ENCODE measurements around the gene EIPR1. TPM values are rescaled to one million over a fixed set of nuclear protein-coding genes. Genes with fewer than 3 reads are reported as not detected.
"Not testable (repeated sequence)": the region's sequence is repeated elsewhere in the genome, so short reads cannot be mapped to it uniquely, and the experiment has no call there.

The EIPR1 gene
- polyA plus RNA-seq, 1 experiment, result 49.2 TPM

- Histone ChIP-seq H3K36me3 (ENCODE audit: control insufficient read depth, insufficient read depth, low read length) (no peaks in the 10 kb centered on the region), H3K4me3 (ENCODE audit: low read depth, low read length) (no peak overlapping the region), H3K27me3 (ENCODE audit: control insufficient read depth, insufficient read depth, low read length) (no peaks in the 10 kb centered on the region)
- POLR2A ChIA-PET, result no interaction called here
- TF ChIP-seq, protein P1, sequence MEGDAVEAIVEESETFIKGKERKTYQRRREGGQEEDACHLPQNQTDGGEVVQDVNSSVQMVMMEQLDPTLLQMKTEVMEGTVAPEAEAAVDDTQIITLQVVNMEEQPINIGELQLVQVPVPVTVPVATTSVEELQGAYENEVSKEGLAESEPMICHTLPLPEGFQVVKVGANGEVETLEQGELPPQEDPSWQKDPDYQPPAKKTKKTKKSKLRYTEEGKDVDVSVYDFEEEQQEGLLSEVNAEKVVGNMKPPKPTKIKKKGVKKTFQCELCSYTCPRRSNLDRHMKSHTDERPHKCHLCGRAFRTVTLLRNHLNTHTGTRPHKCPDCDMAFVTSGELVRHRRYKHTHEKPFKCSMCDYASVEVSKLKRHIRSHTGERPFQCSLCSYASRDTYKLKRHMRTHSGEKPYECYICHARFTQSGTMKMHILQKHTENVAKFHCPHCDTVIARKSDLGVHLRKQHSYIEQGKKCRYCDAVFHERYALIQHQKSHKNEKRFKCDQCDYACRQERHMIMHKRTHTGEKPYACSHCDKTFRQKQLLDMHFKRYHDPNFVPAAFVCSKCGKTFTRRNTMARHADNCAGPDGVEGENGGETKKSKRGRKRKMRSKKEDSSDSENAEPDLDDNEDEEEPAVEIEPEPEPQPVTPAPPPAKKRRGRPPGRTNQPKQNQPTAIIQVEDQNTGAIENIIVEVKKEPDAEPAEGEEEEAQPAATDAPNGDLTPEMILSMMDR (IDR thresholded peaks at IDR 0.05; ENCODE audit: insufficient read depth, low read depth, low read length), result no peak
- DNase-seq (ENCODE audit: low read depth), result no peak
- CTCF ChIA-PET, result interaction anchor here (0.7 kb wide), 1 partner anchor 112 kb away, joined by 3 read pairs; no protein-coding TSS in a partner anchor
Measured at GRCh38 chr2:3361518-3362389, 15.9 kb downstream of the EIPR1 start.

DNA sequence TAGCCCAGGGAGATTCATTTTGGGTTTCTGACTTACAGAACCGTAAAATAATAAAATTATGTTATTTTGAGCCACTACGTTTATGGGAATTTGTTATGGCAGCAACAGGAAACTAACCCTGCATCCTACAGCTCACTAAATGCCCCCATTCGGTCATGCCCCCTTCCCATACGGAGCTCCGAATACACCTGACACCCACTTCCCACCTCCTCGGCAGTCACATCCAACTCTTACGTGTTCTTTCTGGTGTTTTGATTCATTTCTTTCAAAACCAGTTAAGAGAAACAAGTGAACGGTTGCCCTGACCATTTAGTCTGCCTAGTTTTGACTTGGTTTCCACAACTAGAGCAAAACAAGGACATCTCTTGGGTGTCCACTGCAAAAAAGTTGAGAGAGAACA is 19.7 kb downstream of the EIPR1 start:
- TF ChIP-seq, protein P1 (IDR thresholded peaks at IDR 0.05; ENCODE audit: insufficient read depth, low read depth, low read length), result no peak
- CTCF ChIA-PET, result interaction anchor here (0.9 kb wide), 1 partner anchor 10 kb away, joined by 4 read pairs; no protein-coding TSS in a partner anchor
- no peak for DNase-seq (ENCODE audit: low read depth)
- Histone ChIP-seq H3K27me3 (ENCODE audit: control insufficient read depth, insufficient read depth, low read length) (no peaks in the 10 kb centered on the region), H3K36me3 (ENCODE audit: control insufficient read depth, insufficient read depth, low read length) (peaks cover 3% of the 10 kb centered on the region), H3K4me3 (ENCODE audit: low read depth, low read length) (no peak overlapping the region)
- POLR2A ChIA-PET, result no interaction called here

DNA sequence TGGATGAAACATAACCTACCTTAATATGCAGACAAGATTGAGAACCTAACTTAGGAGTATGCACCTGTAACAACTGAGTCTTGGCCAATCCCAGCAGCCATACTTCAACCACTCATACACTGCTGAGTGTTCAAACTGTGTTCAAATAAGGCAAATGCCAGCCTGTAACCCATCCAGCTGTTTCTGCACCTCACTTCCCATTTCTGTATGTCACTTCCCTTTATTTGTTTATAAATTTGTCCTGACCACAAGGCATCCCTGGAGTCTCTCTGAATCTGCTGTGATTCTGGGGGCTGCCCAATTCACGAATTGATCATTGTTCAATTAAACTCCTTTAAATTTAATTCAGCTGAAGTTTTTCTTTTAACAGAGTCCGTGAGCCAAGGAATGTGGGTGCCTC is 20.2 kb downstream of the EIPR1 start:
- CTCF ChIA-PET, result interaction anchor here (0.9 kb wide), 1 partner anchor 10 kb away, joined by 4 read pairs; no protein-coding TSS in a partner anchor
- DNase-seq (ENCODE audit: low read depth); POLR2A ChIA-PET; H3K27me3 ChIP-seq (ENCODE audit: control insufficient read depth, insufficient read depth, low read length); H3K4me3 ChIP-seq (ENCODE audit: low read depth, low read length); H3K36me3 ChIP-seq (ENCODE audit: control insufficient read depth, insufficient read depth, low read length): not testable (repeated sequence)

GRCh38 chr2:3356799-3357198 is 20.8 kb downstream of the EIPR1 start:
- H3K36me3 ChIP-seq (ENCODE audit: control insufficient read depth, insufficient read depth, low read length), result peaks cover 3% of the 10 kb centered on the region
- DNase-seq (ENCODE audit: low read depth), result no peak
- ChIA-PET CTCF (interaction anchor here (0.9 to 1.0 kb wide), 2 partner anchors 9 kb away, joined by 3 to 4 read pairs; no protein-coding TSS in a partner anchor), POLR2A (no interaction called here)
- no peaks in the 10 kb centered on the region for H3K27me3 ChIP-seq (ENCODE audit: control insufficient read depth, insufficient read depth, low read length)
- no peak overlapping the region for H3K4me3 ChIP-seq (ENCODE audit: low read depth, low read length)
- TF ChIP-seq, protein P1 (IDR thresholded peaks at IDR 0.05; ENCODE audit: insufficient read depth, low read depth, low read length), result no peak

DNA sequence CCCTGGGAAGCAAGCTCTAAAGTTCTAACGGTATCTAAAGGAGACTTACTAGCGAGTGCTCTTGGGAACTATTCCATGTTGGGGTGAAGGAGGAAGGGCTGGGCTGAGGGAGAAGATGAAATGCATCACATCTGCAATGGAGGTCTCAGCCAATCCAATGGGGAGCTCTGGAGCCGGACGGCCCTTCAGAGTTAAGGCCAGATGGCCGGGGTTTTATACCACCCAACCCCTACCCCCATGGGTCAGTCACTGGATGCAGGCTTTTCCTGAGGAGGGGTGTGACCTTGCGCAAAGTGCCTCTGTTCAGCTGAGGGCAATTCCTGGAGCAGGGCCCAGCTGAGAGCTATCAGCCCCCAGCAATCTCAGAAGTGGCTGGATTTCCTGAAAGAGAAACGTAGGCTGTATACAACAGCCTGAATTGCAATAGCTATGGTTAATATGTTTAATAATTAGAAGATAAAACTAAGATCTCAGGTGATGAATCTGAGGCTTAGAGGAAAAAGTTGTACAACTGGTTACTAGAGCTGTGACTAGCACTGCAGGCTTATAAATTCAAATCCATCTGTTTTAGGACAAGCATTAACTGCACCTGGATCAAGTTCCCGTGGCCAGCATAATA is 21.6 kb downstream of the EIPR1 start:
- ChIA-PET POLR2A (no interaction called here), CTCF (interaction anchor here (0.8 to 1.0 kb wide), 2 partner anchors 10 to 53 kb away, joined by 3 read pairs; no protein-coding TSS in a partner anchor)
- peaks cover 3% of the 10 kb centered on the region for H3K36me3 ChIP-seq (ENCODE audit: control insufficient read depth, insufficient read depth, low read length)
- H3K4me3 ChIP-seq (ENCODE audit: low read depth, low read length), result no peak overlapping the region
- DNase-seq (ENCODE audit: low read depth), result no peak
- no peaks in the 10 kb centered on the region for H3K27me3 ChIP-seq (ENCODE audit: control insufficient read depth, insufficient read depth, low read length)
- TF ChIP-seq, protein P1 (IDR thresholded peaks at IDR 0.05; ENCODE audit: insufficient read depth, low read depth, low read length), result no peak
